OCI-LY7 (cell line): ENCODE results near the gene USE1.

Experiments used
- EZH2phosphoT487 ChIP-seq: fragments of 200-600 bp; sonication (generic); IDR thresholded peaks from 2 replicates; pipeline ENCODE4 v1.6.1; 2018; ENCODE audit warnings: low read depth, borderline replicate concordance, mild to moderate bottlenecking, mixed run types, antibody characterized with exemption, low read length, moderate library complexity, mixed read lengths
- TF ChIP-seq, protein P1 (sequence below): fragments of 200-600 bp; sonication (generic); conservative IDR thresholded peaks from 2 replicates; pipeline ENCODE4 v1.5.1; 2014; ENCODE audit warnings: mild to moderate bottlenecking, antibody characterized with exemption, low read length, moderate library complexity, mixed read lengths

DNA sequence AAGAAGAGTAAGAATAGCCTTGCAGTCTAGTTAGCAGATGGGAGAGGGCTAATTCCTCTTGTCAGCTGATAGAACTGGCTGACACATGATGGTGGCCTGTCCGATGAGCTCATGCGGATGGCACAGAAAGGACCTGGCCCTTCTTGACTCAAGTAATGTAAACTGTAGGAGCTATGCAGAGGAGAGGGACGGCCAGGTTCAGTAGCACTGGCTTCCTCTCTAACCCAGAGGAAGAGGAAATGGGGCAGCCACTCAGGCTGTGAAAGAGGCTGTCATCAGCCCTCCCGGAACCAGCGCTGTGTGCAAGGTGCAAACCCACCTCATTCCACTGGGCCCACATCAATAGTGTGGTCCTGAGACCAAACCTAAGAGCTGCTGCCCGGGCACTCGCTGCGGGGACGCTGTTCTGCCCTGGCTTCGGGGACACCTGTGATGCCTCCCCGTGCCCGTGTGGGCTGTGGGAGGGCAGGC is 30.8 kb upstream of the USE1 start:
- TF ChIP-seq, protein P1, sequence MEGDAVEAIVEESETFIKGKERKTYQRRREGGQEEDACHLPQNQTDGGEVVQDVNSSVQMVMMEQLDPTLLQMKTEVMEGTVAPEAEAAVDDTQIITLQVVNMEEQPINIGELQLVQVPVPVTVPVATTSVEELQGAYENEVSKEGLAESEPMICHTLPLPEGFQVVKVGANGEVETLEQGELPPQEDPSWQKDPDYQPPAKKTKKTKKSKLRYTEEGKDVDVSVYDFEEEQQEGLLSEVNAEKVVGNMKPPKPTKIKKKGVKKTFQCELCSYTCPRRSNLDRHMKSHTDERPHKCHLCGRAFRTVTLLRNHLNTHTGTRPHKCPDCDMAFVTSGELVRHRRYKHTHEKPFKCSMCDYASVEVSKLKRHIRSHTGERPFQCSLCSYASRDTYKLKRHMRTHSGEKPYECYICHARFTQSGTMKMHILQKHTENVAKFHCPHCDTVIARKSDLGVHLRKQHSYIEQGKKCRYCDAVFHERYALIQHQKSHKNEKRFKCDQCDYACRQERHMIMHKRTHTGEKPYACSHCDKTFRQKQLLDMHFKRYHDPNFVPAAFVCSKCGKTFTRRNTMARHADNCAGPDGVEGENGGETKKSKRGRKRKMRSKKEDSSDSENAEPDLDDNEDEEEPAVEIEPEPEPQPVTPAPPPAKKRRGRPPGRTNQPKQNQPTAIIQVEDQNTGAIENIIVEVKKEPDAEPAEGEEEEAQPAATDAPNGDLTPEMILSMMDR, result no peak
- no peak for TF ChIP-seq EZH2phosphoT487
